ENCODE results near the gene CCN6.

The CCN6 gene

GRCh38 chr6:112016320-112016719 is 37.6 kb upstream of the CCN6 start:
- H3K27me3 ChIP-seq (replicated peaks; ENCODE audit: insufficient read depth, low read length) = no peaks in the 10 kb centered on the region
- H3K9me2 ChIP-seq (replicated peaks; ENCODE audit: insufficient read depth, low read length) = no peaks in the 10 kb centered on the region
- no peak overlapping the region for H3K4me3 ChIP-seq (ENCODE audit: low read length)
- H3K4me1 ChIP-seq (ENCODE audit: low read length) = no peaks in the 10 kb centered on the region
- no peaks in the 10 kb centered on the region for H3K9me3 ChIP-seq (replicated peaks; ENCODE audit: insufficient read depth, low read length)
- H3K4me2 ChIP-seq (ENCODE audit: low read depth, low read length) = no peak overlapping the region
- H2AFZ ChIP-seq (ENCODE audit: low read length) = no peak overlapping the region
- no peaks in the 10 kb centered on the region for H3K36me3 ChIP-seq (replicated peaks; ENCODE audit: insufficient read depth, low read length)
- no peak overlapping the region for H3K9ac ChIP-seq (ENCODE audit: low read length)
- no peaks in the 10 kb centered on the region for H3F3A ChIP-seq (ENCODE audit: insufficient read depth, low read length)
- no peaks in the 10 kb centered on the region for H4K20me1 ChIP-seq (ENCODE audit: insufficient read depth, low read length)
- no peaks in the 10 kb centered on the region for H3K79me2 ChIP-seq (ENCODE audit: low read length)
- no peak for DNase-seq
- no peak for TF ChIP-seq EZH2phosphoT487 (IDR thresholded peaks at IDR 0.05; ENCODE audit: low read length)
- TF ChIP-seq, protein P1, sequence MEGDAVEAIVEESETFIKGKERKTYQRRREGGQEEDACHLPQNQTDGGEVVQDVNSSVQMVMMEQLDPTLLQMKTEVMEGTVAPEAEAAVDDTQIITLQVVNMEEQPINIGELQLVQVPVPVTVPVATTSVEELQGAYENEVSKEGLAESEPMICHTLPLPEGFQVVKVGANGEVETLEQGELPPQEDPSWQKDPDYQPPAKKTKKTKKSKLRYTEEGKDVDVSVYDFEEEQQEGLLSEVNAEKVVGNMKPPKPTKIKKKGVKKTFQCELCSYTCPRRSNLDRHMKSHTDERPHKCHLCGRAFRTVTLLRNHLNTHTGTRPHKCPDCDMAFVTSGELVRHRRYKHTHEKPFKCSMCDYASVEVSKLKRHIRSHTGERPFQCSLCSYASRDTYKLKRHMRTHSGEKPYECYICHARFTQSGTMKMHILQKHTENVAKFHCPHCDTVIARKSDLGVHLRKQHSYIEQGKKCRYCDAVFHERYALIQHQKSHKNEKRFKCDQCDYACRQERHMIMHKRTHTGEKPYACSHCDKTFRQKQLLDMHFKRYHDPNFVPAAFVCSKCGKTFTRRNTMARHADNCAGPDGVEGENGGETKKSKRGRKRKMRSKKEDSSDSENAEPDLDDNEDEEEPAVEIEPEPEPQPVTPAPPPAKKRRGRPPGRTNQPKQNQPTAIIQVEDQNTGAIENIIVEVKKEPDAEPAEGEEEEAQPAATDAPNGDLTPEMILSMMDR (IDR thresholded peaks at IDR 0.05; ENCODE audit: low read length) = no peak
- H3K27ac ChIP-seq (ENCODE audit: low read length) = no peak overlapping the region

DNA sequence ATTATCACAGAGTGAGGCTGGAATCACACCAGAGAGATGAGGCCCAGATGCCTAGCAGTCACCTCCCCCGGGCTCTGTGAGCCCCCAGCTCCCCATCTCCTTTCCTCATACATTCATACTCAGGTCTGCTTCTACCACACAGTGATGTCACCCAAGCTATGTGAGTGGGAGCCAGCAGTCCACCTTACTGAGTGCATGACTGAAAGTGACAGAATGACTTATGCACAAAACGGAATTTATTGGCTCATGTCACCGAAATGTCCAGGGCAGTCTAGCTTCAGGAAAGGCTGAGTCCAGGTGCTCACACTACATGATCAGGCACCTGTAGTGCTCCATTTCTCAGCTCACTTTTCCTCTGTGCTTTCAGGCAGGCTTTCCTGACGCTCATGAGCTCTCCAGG is 36.7 kb upstream of the CCN6 start:
- Histone ChIP-seq H4K20me1 (ENCODE audit: insufficient read depth, low read length) (no peaks in the 10 kb centered on the region), H3K4me2 (ENCODE audit: low read depth, low read length) (no peak overlapping the region), H3F3A (ENCODE audit: insufficient read depth, low read length) (no peaks in the 10 kb centered on the region), H3K9ac (ENCODE audit: low read length) (no peak overlapping the region), H3K4me1 (ENCODE audit: low read length) (no peaks in the 10 kb centered on the region), H3K27ac (ENCODE audit: low read length) (no peak overlapping the region), H3K4me3 (ENCODE audit: low read length) (no peak overlapping the region), H3K27me3 (replicated peaks; ENCODE audit: insufficient read depth, low read length) (no peaks in the 10 kb centered on the region), H3K79me2 (ENCODE audit: low read length) (no peaks in the 10 kb centered on the region), H3K9me3 (replicated peaks; ENCODE audit: insufficient read depth, low read length) (no peaks in the 10 kb centered on the region), H3K9me2 (replicated peaks; ENCODE audit: insufficient read depth, low read length) (no peaks in the 10 kb centered on the region), H3K36me3 (replicated peaks; ENCODE audit: insufficient read depth, low read length) (no peaks in the 10 kb centered on the region), H2AFZ (ENCODE audit: low read length) (no peak overlapping the region)
- no peak for TF ChIP-seq EZH2 (optimal IDR thresholded peaks at IDR 0.05; ENCODE audit: low read depth, low read length)
- TF ChIP-seq, protein P1 (IDR thresholded peaks at IDR 0.05; ENCODE audit: low read length) = no peak
- TF ChIP-seq EZH2phosphoT487 (IDR thresholded peaks at IDR 0.05; ENCODE audit: low read length) = no peak
- no peak for DNase-seq

DNA sequence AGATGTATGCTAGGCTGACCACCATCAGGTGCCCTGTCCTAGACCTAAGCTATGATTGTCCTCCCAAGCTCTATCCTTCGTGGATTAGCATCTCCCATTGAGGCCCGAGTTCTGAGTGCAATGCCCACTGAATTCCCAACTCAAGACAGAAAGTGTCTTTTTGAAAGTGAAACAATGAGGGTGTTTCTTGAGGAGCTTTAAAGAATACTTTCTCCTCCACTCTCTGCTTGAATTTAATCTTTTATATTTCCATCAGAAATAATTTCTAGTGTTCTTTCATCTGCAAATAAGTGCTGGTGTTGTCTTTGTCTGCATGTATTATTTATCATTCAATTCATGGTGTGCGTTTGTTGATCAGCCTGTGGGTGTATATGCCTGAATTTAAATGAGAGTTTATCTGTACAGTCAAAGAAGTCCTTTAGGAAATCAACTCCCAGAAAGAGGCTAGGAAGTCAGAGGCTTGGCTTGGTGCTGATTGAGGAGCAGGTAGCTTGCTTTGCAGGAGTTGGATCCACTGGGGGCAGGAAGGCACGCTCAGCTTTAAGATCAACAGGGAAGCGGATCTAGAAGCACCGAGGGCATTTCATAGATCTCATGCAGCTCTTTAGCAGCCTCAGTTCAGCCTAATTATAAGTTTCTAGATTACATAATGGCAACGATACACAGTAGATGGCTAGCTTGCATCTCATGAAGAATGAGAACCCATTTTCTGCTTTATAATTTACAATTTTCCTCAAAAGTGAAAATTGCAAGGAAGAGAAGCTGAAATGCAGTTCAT is 36.0 kb upstream of the CCN6 start:
- H3F3A ChIP-seq (ENCODE audit: insufficient read depth, low read length) = no peaks in the 10 kb centered on the region
- H4K20me1 ChIP-seq (ENCODE audit: insufficient read depth, low read length) = no peaks in the 10 kb centered on the region
- H3K79me2 ChIP-seq (ENCODE audit: low read length) = no peaks in the 10 kb centered on the region
- no peak overlapping the region for H3K4me3 ChIP-seq (ENCODE audit: low read length)
- H2AFZ ChIP-seq (ENCODE audit: low read length) = no peak overlapping the region
- TF ChIP-seq EZH2 (optimal IDR thresholded peaks at IDR 0.05; ENCODE audit: low read depth, low read length) (no peak), EZH2phosphoT487 (IDR thresholded peaks at IDR 0.05; ENCODE audit: low read length) (no peak)
- TF ChIP-seq, protein P1 (IDR thresholded peaks at IDR 0.05; ENCODE audit: low read length) = no peak
- H3K27ac ChIP-seq (ENCODE audit: low read length) = no peak overlapping the region
- no peaks in the 10 kb centered on the region for H3K9me3 ChIP-seq (replicated peaks; ENCODE audit: insufficient read depth, low read length)
- H3K4me2 ChIP-seq (ENCODE audit: low read depth, low read length) = no peak overlapping the region
- no peak for DNase-seq
- no peaks in the 10 kb centered on the region for H3K27me3 ChIP-seq (replicated peaks; ENCODE audit: insufficient read depth, low read length)
- H3K9me2 ChIP-seq (replicated peaks; ENCODE audit: insufficient read depth, low read length) = no peaks in the 10 kb centered on the region
- H3K9ac ChIP-seq (ENCODE audit: low read length) = no peak overlapping the region
- H3K36me3 ChIP-seq (replicated peaks; ENCODE audit: insufficient read depth, low read length) = no peaks in the 10 kb centered on the region
- no peaks in the 10 kb centered on the region for H3K4me1 ChIP-seq (ENCODE audit: low read length)

Data from MM.1S (cell line).